Neural crest cell (in vitro differentiated cells): ENCODE measurements around the gene KHDC1L. TPM values are rescaled to one million over a fixed set of nuclear protein-coding genes. Genes with fewer than 3 reads are reported as not detected.

ENCODE experiments used
- total RNA-seq: library from RNA; stranded (reverse); gene quantifications from 2 replicates; pipeline ENCODE4 v1.2.1, GENCODE V29; 2021

KHDC1L gene
- total RNA-seq, 1 donor from 2014 or later = 1.0 TPM

Other genes starting within 250 kb of the KHDC1L start
- 12.6 and 12.9 TPM in 2 replicates for gene KHDC1, start 37.7 kb upstream of the KHDC1L start, total RNA-seq
- gene DPPA5, start 128.8 kb upstream of the KHDC1L start, total RNA-seq = not detected in 2 replicates
- gene KHDC3L, start 137.2 kb upstream of the KHDC1L start, total RNA-seq = not detected in 2 replicates
- gene OOEP, start 144.4 kb upstream of the KHDC1L start, total RNA-seq = not detected in 2 replicates
- gene DDX43, start 169.3 kb upstream of the KHDC1L start, total RNA-seq = not detected in 2 replicates
- 0.63 and 1.3 TPM in 2 replicates for gene CGAS, start 226.8 kb upstream of the KHDC1L start, total RNA-seq
- gene MTO1, start 236.2 kb upstream of the KHDC1L start, total RNA-seq = 26.5 and 27.5 TPM in 2 replicates